NOMO-1 (cell line): ENCODE results near the gene THSD7B.
A peak's percentile ranks its signal among the peaks of the same experiment; 100 is the strongest.

Experiments used
- DNase-seq, 2 experiments: peaks; one replicate each; lab custom pipeline; 2025; ENCODE audit not compliant: unreplicated experiment in 2 of 2; lab: John Stamatoyannopoulos, UW

THSD7B gene

GRCh38 chr2:137115795-137116089 is 350.4 kb downstream of the THSD7B start:
- DNase-seq, result no peak

GRCh38 chr2:137117385-137117784 is 352.0 kb downstream of the THSD7B start:
- DNase-seq, result no peak

- DNase-seq, result no peak
These were observed 352.8 kb downstream of the THSD7B start for GRCh38 chr2:137118140-137118539.

DNA sequence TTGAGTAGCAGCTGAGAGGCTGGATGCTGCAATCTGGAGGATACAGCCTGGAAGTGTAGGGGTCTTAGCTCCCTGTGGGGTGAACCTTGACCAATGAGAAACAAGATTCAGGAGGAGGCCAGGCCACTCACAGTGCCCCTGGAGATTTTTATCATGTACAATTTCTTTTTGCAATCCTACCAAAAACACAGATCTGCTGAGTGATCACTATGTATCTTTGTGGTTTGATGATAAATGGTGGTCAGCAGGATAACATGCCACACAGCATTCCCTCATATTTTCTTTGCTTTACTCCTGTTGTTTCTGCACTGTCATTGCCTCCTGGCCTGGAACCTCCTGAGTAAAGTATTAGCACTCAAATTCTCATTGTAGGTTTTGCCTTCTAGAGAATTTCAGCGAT is 357.9 kb downstream of the THSD7B start:
- no peak for DNase-seq

- DNase-seq, result no peak
These were observed 367.9 kb downstream of the THSD7B start for GRCh38 chr2:137133225-137133624.

GRCh38 chr2:137138263-137138662 is 372.9 kb downstream of the THSD7B start:
- no peak for DNase-seq

GRCh38 chr2:137151731-137152130 is 386.4 kb downstream of the THSD7B start:
- DNase-seq, result no peak

- no peak for DNase-seq
These were observed 389.6 kb downstream of the THSD7B start for GRCh38 chr2:137154946-137155345.

DNA sequence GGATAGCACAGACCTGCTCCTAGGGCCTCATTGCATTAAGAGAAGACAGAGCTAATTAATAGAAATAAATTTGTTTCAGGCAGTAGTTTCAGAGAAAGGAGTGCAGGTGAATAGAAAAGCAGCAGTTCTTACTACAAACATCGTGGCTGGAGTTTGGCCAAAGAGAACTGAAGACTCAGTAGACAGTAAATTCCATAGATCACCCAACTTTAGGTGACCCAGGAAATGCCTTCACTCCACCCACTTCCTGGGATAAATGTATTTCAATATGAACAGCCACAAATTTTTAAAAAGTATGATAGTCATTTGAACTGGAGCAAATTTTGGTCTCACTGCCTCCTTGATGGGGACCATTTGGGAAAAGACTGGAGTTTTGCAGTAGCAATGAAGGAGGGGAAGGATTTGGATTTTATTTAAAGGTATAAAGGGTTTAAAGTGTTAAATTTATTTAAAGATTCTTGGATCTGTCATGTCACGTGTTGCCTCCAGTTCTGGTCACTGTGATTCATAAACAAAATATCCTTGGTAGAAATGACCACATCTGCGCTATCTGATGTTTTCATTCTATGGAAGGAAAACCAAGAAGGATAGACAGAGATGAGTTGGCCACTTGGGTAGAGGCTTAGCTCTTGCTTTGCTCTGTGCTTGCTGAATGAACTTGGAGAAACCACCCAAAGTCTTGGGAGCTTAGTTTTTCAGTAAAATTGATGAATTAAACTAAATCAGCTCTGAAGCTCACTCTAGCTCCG is 390.2 kb downstream of the THSD7B start:
- DNase-seq, result no peak

- no peak for DNase-seq
These were observed 391.0 kb downstream of the THSD7B start for GRCh38 chr2:137156221-137156844.

- DNase-seq, result no peak
These were observed 392.5 kb downstream of the THSD7B start for GRCh38 chr2:137157851-137158250.

GRCh38 chr2:137161250-137161649 is 395.9 kb downstream of the THSD7B start:
- no peak for DNase-seq

- DNase-seq, result no peak
These were observed 400.6 kb downstream of the THSD7B start for GRCh38 chr2:137165968-137166367.

DNA sequence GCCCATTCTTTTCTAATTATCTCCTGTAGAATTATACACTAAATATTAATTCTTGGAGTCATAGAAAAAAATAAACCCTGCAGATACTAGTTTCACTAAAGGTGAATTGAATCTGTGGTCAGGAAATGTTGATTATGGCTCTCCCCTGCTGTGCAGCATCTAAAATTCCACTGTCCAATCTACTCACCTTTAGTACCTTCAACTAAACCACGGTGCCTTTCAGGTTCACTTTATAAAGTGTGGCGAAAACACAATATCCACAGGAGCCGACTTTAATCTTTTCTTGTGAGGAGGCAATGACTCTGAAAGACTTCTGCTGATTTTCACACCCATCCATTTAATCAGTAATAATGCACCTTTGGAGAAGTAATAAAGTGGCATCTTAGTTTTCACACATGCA is 402.3 kb downstream of the THSD7B start:
- no peak for DNase-seq

GRCh38 chr2:137168552-137168951 is 403.2 kb downstream of the THSD7B start:
- no peak for DNase-seq

DNA sequence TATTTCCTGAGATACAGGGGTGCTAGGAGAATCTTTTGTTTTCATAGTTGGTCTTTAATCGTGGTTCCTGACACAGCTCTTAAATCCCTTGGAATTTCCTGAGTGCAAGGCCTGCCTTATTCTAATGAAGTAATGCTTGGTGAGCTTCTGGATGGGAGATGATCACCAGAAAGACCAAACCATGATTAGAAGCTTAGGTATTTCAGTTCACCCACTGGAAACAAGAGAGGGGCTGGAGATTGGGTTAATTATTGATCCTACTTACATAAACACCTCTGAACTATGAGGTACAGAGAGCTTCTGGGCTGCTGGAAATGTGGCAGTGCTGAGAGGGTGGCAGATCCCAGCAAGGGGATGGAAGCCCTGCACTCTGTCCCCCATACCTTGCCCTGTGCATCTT is 406.8 kb downstream of the THSD7B start:
- no peak for DNase-seq

DNA sequence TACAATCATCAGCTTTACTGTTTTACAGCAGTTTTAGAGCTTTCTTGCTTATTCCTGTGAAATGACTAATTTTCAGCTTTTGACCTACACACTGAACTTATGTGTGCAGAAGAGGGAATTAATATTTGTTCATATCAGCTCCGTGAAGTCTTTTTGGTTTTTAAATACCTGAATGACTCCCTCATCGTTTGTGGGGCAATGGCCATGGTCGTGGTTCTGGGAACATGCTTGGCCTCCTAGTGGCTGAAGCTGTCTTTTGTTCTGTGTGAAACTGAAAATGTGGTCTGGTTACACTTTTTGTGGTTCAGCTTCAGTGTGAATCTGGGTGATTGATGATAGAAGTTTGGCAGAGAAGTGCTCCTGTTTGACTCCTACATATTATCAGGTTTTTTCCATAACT is 408.1 kb downstream of the THSD7B start:
- DNase-seq, result no peak

DNA sequence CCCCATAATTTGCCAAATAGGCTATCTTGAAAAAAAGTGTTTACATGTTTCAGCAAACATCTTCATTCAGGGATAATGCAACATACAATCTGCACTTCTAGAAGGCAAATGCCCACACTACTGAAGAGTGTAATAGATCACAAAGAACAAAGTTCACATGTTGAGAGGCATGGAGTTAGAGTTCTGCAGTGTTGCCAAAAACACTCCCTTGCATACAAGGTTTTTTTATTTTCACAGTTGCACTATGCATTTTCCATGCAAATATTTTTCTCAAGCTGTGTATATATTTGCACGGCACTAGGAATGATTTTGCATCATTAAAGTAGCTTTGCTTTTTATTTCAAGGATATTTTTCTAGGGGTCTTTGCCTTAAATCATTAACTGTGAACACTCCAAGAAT is 409.9 kb downstream of the THSD7B start:
- DNase-seq, result no peak

DNA sequence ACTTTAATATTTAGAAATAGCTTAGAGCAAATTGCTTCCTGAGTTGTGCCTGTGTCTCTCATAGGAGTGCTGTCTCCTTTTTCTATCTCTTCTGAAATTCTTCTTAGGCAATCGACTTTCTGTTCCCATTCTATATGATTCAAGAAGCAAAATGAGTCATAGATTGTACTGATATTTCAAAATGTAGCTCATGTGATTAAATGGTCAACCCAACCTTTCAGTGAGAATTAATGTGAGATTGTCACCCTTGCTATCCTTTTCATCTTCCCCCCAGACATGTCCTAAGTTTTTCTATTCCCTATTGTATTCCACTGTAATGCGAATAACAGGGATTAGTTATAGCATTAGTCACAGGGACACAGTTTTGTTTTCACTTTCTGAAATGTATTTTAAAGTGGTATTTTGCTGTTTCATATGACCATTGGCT is 413.6 kb downstream of the THSD7B start:
- DNase-seq, result peak; percentile 71 to 97

GRCh38 chr2:137179542-137179941 is 414.2 kb downstream of the THSD7B start:
- DNase-seq, result no peak

GRCh38 chr2:137180012-137180411 is 414.7 kb downstream of the THSD7B start:
- no peak for DNase-seq

- no peak for DNase-seq
These were observed 416.0 kb downstream of the THSD7B start for GRCh38 chr2:137181370-137181769.

- no peak for DNase-seq
These were observed 416.7 kb downstream of the THSD7B start for GRCh38 chr2:137182071-137182470.
